K562 (cell line): Measurements from ENCODE around the gene DNAJC17. TPM values are rescaled to one million over a fixed set of nuclear protein-coding genes. Genes with fewer than 3 reads are reported as not detected.

Experiments
- ATAC-seq: fragments of 200-7000 bp; cut with Tn5 transposase; 3 replicates; pipeline ENCODE4 v1.9.1; 2020; ENCODE audit warnings: moderate library complexity
- BruUV-seq: library from RNA; stranded (reverse); fragments of 400-500 nt; replicated peaks from 2 replicates; lab custom pipeline; 2021; lab: Mats Ljungman, UMichigan
- CTCF ChIA-PET: fragments of 300-600 bp; formaldehyde crosslinking; extraction: SDS; loops from one replicate; lab custom pipeline; 2021; ENCODE audit warnings: low intra/inter-chr PET ratio; lab: Yijun Ruan, JAX
- POLR2A ChIA-PET: fragments of 300-600, 350-650 bp; sonication (Branson Sonifier 250); formaldehyde crosslinking; extraction: SDS; loops from one replicate; lab custom pipeline; 2021; ENCODE audit warnings: antibody characterized with exemption, inconsistent platforms; lab: Yijun Ruan, JAX
- DNase-seq, 4 experiments: peaks; one replicate each; pipeline versions ENCODE4 v3.0.0 to v3.0.0-alpha.2; 2011 to 2018; ENCODE audit warnings: low spot score in 3 of 4, mixed read lengths in 3 of 4; ENCODE audit errors: extremely low read depth in 1 of 4
- FAIRE-seq: peaks from 2 replicates; lab custom pipeline; 2011; peaks lifted over from hg19 to GRCh38; lab: Jason Lieb, UNC
- H2AFZ ChIP-seq: 2 replicates; pipeline ENCODE4 v1.6.0; 2011; ENCODE audit warnings: low read depth, low read length, control low read depth, inconsistent platforms
- H3K27ac ChIP-seq: fragments of 200-600 bp; 3 replicates; pipeline ENCODE4 v1.8.0; 2011; ENCODE audit warnings: low read depth, mild to moderate bottlenecking, control low read depth, inconsistent platforms, low read length, moderate library complexity, mixed read lengths; ENCODE audit errors: extremely low read depth
- H3K27me3 ChIP-seq, 2 experiments: fragments of 300-600 bp in 1 of 2; 2 replicates in 1 of 2; 3 replicates in 1 of 2; pipeline versions ENCODE4 v1.6.0 to v1.8.0; 2011; ENCODE audit warnings: inconsistent platforms in 2 of 2, low read length in 2 of 2, mild to moderate bottlenecking in 1 of 2, mixed read lengths in 1 of 2, moderate library complexity in 1 of 2; ENCODE audit not compliant: control insufficient read depth in 2 of 2, insufficient read depth in 2 of 2
- H3K36me3 ChIP-seq: fragments of 300-600 bp; 3 replicates; pipeline ENCODE4 v1.8.0; 2011; ENCODE audit warnings: mild to moderate bottlenecking, low read length, inconsistent platforms; ENCODE audit not compliant: control insufficient read depth, insufficient read depth
- H3K4me1 ChIP-seq, 2 experiments: fragments of 200-600 bp in 1 of 2; replicated peaks in 1 of 2; 2 replicates in 1 of 2; 3 replicates in 1 of 2; pipeline versions ENCODE4 v1.5.1 to v1.8.0; 2011; ENCODE audit warnings: inconsistent platforms in 2 of 2, low read length in 2 of 2, mild to moderate bottlenecking in 1 of 2, mixed read lengths in 1 of 2, moderate library complexity in 1 of 2; ENCODE audit not compliant: control insufficient read depth in 2 of 2, insufficient read depth in 2 of 2
- H3K4me2 ChIP-seq: 2 replicates; pipeline ENCODE4 v1.6.1; 2011; ENCODE audit warnings: low read length, control low read depth, inconsistent platforms, mixed read lengths; ENCODE audit not compliant: insufficient read depth
- H3K4me3 ChIP-seq: fragments of 200-600 bp; sonication (generic), shearing (Covaris generic); 2 replicates; pipeline ENCODE4 v1.5.1; 2016; ENCODE audit warnings: control low read depth, inconsistent platforms
- H3K79me2 ChIP-seq: fragments of 200-600 bp; 3 replicates; pipeline ENCODE4 v1.8.0; 2011; ENCODE audit warnings: low read length, inconsistent platforms; ENCODE audit not compliant: control insufficient read depth, insufficient read depth
- H3K9ac ChIP-seq, 2 experiments: 2 replicates each; pipeline versions ENCODE4 v1.6.0 to v1.6.1; 2011; ENCODE audit warnings: low read depth in 2 of 2, low read length in 2 of 2, control low read depth in 1 of 2, inconsistent platforms in 1 of 2, mild to moderate bottlenecking in 1 of 2, mixed read lengths in 1 of 2; ENCODE audit not compliant: insufficient read depth in 1 of 2
- H3K9me1 ChIP-seq: one replicate; pipeline ENCODE4 v1.6.0; 2011; ENCODE audit warnings: inconsistent platforms, mild to moderate bottlenecking, low read length, moderate library complexity; ENCODE audit not compliant: control insufficient read depth, insufficient read depth
- H3K9me3 ChIP-seq: replicated peaks from 2 replicates; pipeline ENCODE4 v1.5.1; 2011; ENCODE audit warnings: low read depth, low read length, inconsistent platforms; ENCODE audit not compliant: control insufficient read depth, insufficient read depth
- H4K20me1 ChIP-seq: replicated peaks from 2 replicates; pipeline ENCODE4 v1.6.1; 2011; ENCODE audit warnings: low read length, inconsistent platforms, mixed read lengths; ENCODE audit not compliant: control insufficient read depth, insufficient read depth
- POLR2AphosphoS5 ChIP-seq: IDR thresholded peaks from 2 replicates; pipeline ENCODE4 v1.6.1; 2011; ENCODE audit warnings: mild to moderate bottlenecking, low read depth, low read length, moderate library complexity; ENCODE audit not compliant: control insufficient read depth, insufficient read depth
- SUPT5H ChIP-seq: fragments of 450-650 bp; IDR thresholded peaks from 2 replicates; pipeline ENCODE4 v1.6.1; 2016
- ZNF445 ChIP-seq: fragments of 250-450 bp; sonication (Bioruptor Pico); IDR thresholded peaks from 2 replicates; pipeline ENCODE4 v1.4.0; 2020; ENCODE audit warnings: low read depth, mild to moderate bottlenecking, moderate library complexity
- WGBS: fragments of 100-300 bp; shearing (Covaris generic); methylation state at CpG from one replicate; pipeline ENCODE4 v1.1.6; 2016; ENCODE audit warnings: low coverage, mixed read lengths; ENCODE audit not compliant: insufficient coverage; ENCODE audit errors: missing lambda C conversion rate; 5-methylcytosine and 5-hydroxymethylcytosine counted together
- in situ Hi-C: fragments of 300-500 bp; cut with MboI; formaldehyde crosslinking; loops from 4 replicates; pipeline ENCODE4 v1.15.0; 2018; ENCODE audit warnings: inconsistent platforms, mixed read lengths
- intact Hi-C: fragments of 100-400 bp; cut with micrococcal nuclease; formaldehyde crosslinking; loops from 2 replicates; pipeline ENCODE4 v1.14.2; 2022
- polyA plus RNA-seq, 8 experiments: library from polyadenylated mRNA; depleted of rRNA in 4 of 8; stranded (reverse) in 5 of 8; unstranded in 3 of 8; fragments of >200 nt; fragmentation: Nextera tagmentation in 2 of 8; fragmentation: Illumina TruSeq in 1 of 8; extraction: Ambion mirVana in 2 of 8; extraction: Trizol in 1 of 8; gene quantifications; 2 replicates each; pipeline versions ENCODE4 v1.2.1 to v1.2.3, GENCODE V29; 2011 to 2014; ENCODE audit warnings: inconsistent platforms in 1 of 8, missing spikeins in 1 of 8
- total RNA-seq, 7 experiments: library from RNA; depleted of rRNA in 6 of 7; stranded (reverse); fragments of >200 nt in 6 of 7; fragmentation: Illumina TruSeq in 2 of 7; extraction: Trizol in 2 of 7; gene quantifications; 2 replicates each; pipeline versions ENCODE4 v1.2.1 to v1.2.3, GENCODE V29; 2011 to 2021; ENCODE audit warnings: low replicate concordance in 1 of 7
- TF ChIP-seq, protein P1 (sequence below): fragments of 250-450 bp; sonication (Bioruptor Pico); IDR thresholded peaks from 2 replicates; pipeline ENCODE4 v1.8.0; 2022; ENCODE audit warnings: moderate library complexity, mild to moderate bottlenecking, inconsistent platforms

DNAJC17 gene
- total and polyA plus RNA-seq, 9 of the 15 experiments (the other 6 are each of a cell fraction or from before 2014, with no cell fraction given) = 2.4 to 79.4 (median 44.2) TPM

- WGBS = 86% methylated on average over 2 of the region's 2 CpGs
- H3K9me1 ChIP-seq = no peaks in the 10 kb centered on the region
- in situ Hi-C loops (no loop called here), intact Hi-C loops (no loop called here)
- ChIA-PET POLR2A (interaction anchor here (0.8 to 2.6 kb wide), 7 partner anchors 8 to 193 kb away, joined by 3 to 13 read pairs (median 4); partner anchors contain the start of gene GCHFR), CTCF (no interaction called here)
- H3K9ac ChIP-seq = no peak overlapping the region
- no TSS peak for BruUV-seq
- no peak overlapping the region for H3K4me3 ChIP-seq
- H3K27ac ChIP-seq = no peak overlapping the region
- FAIRE-seq (no peak), ATAC-seq (no peak), DNase-seq (no peak)
- peaks cover 3 to 8% of the 10 kb centered on the region in 2 experiments; a peak in 4 of 5 replicates for H3K4me1 ChIP-seq
- peaks cover 95% of the 10 kb centered on the region for H3K36me3 ChIP-seq
- H2AFZ ChIP-seq = no peak overlapping the region
- TF ChIP-seq ZNF445 (CRISPR knock-in tag) (no peak), POLR2AphosphoS5 (peak; percentile 11; the same call in 1 of the 2 replicates)
- no peaks in the 10 kb centered on the region for H4K20me1 ChIP-seq
- no peaks in the 10 kb centered on the region for H3K27me3 ChIP-seq
- no peaks in the 10 kb centered on the region for H3K9me3 ChIP-seq
- peaks cover 2% of the 10 kb centered on the region; the same call in 1 of the 3 replicates for H3K79me2 ChIP-seq
- H3K4me2 ChIP-seq = no peak overlapping the region
Measured at GRCh38 chr15:40739047-40739446, 68.2 kb downstream of the DNAJC17 start.

GRCh38 chr15:40737048-40737447, 70.2 kb downstream of the DNAJC17 start:
- no peaks in the 10 kb centered on the region for H4K20me1 ChIP-seq
- TF ChIP-seq SUPT5H = 0 out of 2 replicates have a peak, but pooled peaks have one; percentile 3
- TF ChIP-seq, protein P1, sequence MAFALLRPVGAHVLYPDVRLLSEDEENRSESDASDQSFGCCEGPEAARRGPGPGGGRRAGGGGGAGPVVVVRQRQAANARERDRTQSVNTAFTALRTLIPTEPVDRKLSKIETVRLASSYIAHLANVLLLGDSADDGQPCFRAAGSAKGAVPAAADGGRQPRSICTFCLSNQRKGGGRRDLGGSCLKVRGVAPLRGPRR (CRISPR knock-in tag) = no peak
- TF ChIP-seq, all 486 proteins: peak for 1
- no TSS peak for BruUV-seq
- in situ Hi-C loops = no loop called here
- no peak overlapping the region for H2AFZ ChIP-seq
- no peak for ATAC-seq
- 98% methylated on average over 3 of the region's 3 CpGs for WGBS
- H3K4me2 ChIP-seq = no peak overlapping the region
- peaks cover 91% of the 10 kb centered on the region for H3K36me3 ChIP-seq
- DNase-seq = no peak
- H3K4me3 ChIP-seq = no peak overlapping the region
- FAIRE-seq = no peak
- H3K27ac ChIP-seq = no peak overlapping the region
- ChIA-PET CTCF (no interaction called here), POLR2A (interaction anchor here (0.7 to 2.6 kb wide), 5 partner anchors 10 to 53 kb away, joined by 3 to 9 read pairs (median 4); no protein-coding TSS in a partner anchor)
- intact Hi-C loops = no loop called here
- no peaks in the 10 kb centered on the region for H3K79me2 ChIP-seq
- H3K9ac ChIP-seq = no peak overlapping the region; a peak in 1 of 4 replicates
- H3K9me1 ChIP-seq = no peaks in the 10 kb centered on the region
- H3K27me3 ChIP-seq = no peaks in the 10 kb centered on the region
- no peaks in the 10 kb centered on the region for H3K9me3 ChIP-seq
- no peaks in the 10 kb centered on the region for H3K4me1 ChIP-seq
